NT2/D1 (cell line): ENCODE measurements around the gene DNAH11.

Source experiments
- SUZ12 ChIP-seq: IDR thresholded peaks from 2 replicates; pipeline ENCODE4 v1.6.1; 2011; ENCODE audit not compliant: insufficient read length, insufficient read depth; ENCODE audit errors: extremely low read depth
- YY1 ChIP-seq: IDR thresholded peaks from 2 replicates; pipeline ENCODE4 v1.6.1; 2011; ENCODE audit not compliant: insufficient read length, insufficient read depth

DNA sequence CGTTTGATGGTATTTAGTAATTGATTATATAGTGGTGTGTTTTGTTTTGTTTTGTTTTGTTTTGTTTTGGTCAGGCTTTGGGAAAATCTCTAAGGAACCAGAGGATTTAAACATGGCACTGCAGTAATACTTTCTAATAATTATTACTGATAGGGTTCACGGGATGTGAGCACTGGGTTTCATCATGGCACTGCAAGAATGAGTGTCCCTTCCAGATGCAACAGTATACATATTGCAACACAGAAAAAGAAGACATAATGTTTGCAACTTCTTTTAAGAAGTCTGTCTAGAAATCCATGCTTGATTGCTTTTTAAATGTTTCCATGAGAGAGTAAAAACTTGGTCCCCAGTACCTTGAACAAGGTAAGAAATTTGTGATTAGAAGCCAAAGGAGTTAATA, 405.1 kb downstream of the DNAH11 start:
- TF ChIP-seq SUZ12 (no peak), YY1 (no peak)
